GM12878 (cell line): ENCODE results near the gene PRRT3. TPM values are rescaled to one million over a fixed set of nuclear protein-coding genes. Genes with fewer than 3 reads are reported as not detected.
A peak's percentile ranks its signal among the peaks of the same experiment; 100 is the strongest.

Source experiments
- ASH2L ChIP-seq: fragments of 300-600, 200-600 bp; sonication (generic); IDR thresholded peaks from 2 replicates; pipeline ENCODE4 v1.6.1; 2017; ENCODE audit warnings: low read depth, mild to moderate bottlenecking, borderline replicate concordance
- ATF7 ChIP-seq: fragments of 450-650 bp; IDR thresholded peaks from 2 replicates; pipeline ENCODE4 v1.6.1; 2016; ENCODE audit warnings: low read depth, mild to moderate bottlenecking
- BACH1 ChIP-seq: fragments of 450-650 bp; IDR thresholded peaks from 2 replicates; pipeline ENCODE4 v1.6.1; 2017; ENCODE audit warnings: mild to moderate bottlenecking, borderline replicate concordance
- BMI1 ChIP-seq: fragments of 450-650 bp; IDR thresholded peaks from 2 replicates; pipeline ENCODE4 v1.6.1; 2016; ENCODE audit warnings: mild to moderate bottlenecking, moderate library complexity, borderline replicate concordance
- CHD2 ChIP-seq: IDR thresholded peaks from 2 replicates; pipeline ENCODE4 v1.6.1; 2011; ENCODE audit warnings: low read depth, low read length, improper control_type of control experiment, borderline replicate concordance
- CUX1 ChIP-seq: IDR thresholded peaks from 2 replicates; pipeline ENCODE4 v1.6.1; 2012; ENCODE audit warnings: improper control_type of control experiment, low read depth, low read length; ENCODE audit not compliant: insufficient replicate concordance
- FOXK2 ChIP-seq: fragments of 450-650 bp; IDR thresholded peaks from 2 replicates; pipeline ENCODE4 v1.6.1; 2017; ENCODE audit warnings: mild to moderate bottlenecking, moderate library complexity
- FOXM1 ChIP-seq: IDR thresholded peaks from 2 replicates; pipeline ENCODE4 v1.6.1; 2012; ENCODE audit warnings: low read depth, mild to moderate bottlenecking, inconsistent platforms, low read length, moderate library complexity
- HDAC2 ChIP-seq: fragments of 200-600 bp; sonication (generic); IDR thresholded peaks from 2 replicates; pipeline ENCODE4 v1.6.1; 2017
- IKZF2 ChIP-seq, 2 experiments: fragments of 450-650 bp; IDR thresholded peaks; 2 replicates each; pipeline ENCODE4 v1.6.1; 2017; ENCODE audit warnings: mild to moderate bottlenecking in 2 of 2, moderate library complexity in 2 of 2
- IRF3 ChIP-seq: fragments of 450-650 bp; IDR thresholded peaks from 2 replicates; pipeline ENCODE4 v1.6.1; 2014; ENCODE audit warnings: mild to moderate bottlenecking
- LARP7 ChIP-seq: fragments of 450-650 bp; IDR thresholded peaks from 2 replicates; pipeline ENCODE4 v1.6.1; 2017; ENCODE audit warnings: mild to moderate bottlenecking
- MEF2A ChIP-seq: IDR thresholded peaks from 2 replicates; pipeline ENCODE4 v1.6.1; 2011; ENCODE audit warnings: low read depth, mild to moderate bottlenecking, low read length, moderate library complexity; ENCODE audit not compliant: insufficient read depth
- MYC ChIP-seq: IDR thresholded peaks from 2 replicates; pipeline ENCODE4 v1.6.1; 2011; ENCODE audit warnings: mild to moderate bottlenecking, low read length, moderate library complexity, inconsistent platforms; ENCODE audit not compliant: insufficient read depth, insufficient replicate concordance, insufficient read length, severe bottlenecking
- NBN ChIP-seq: fragments of 450-650 bp; IDR thresholded peaks from 2 replicates; pipeline ENCODE4 v1.6.1; 2016
- PBX3 ChIP-seq: IDR thresholded peaks from 2 replicates; pipeline ENCODE4 v1.6.1; 2011; ENCODE audit warnings: mild to moderate bottlenecking, low read depth, low read length, moderate library complexity; ENCODE audit not compliant: insufficient replicate concordance
- PML ChIP-seq: IDR thresholded peaks from 2 replicates; pipeline ENCODE4 v1.6.1; 2012; ENCODE audit warnings: low read length, inconsistent platforms
- RELA ChIP-seq: fragments of 450-650 bp; IDR thresholded peaks from 2 replicates; pipeline ENCODE4 v1.8.0; 2014; ENCODE audit warnings: borderline replicate concordance; ENCODE audit not compliant: partially characterized antibody
- SREBF2 ChIP-seq: IDR thresholded peaks from 2 replicates; pipeline ENCODE4 v1.6.1; 2012; ENCODE audit warnings: mild to moderate bottlenecking, low read length
- STAT1 ChIP-seq: fragments of 450-650 bp; conservative IDR thresholded peaks from 2 replicates; pipeline ENCODE4 v1.6.1; 2014; ENCODE audit warnings: antibody characterized with exemption, mild to moderate bottlenecking
- ZBTB33 ChIP-seq: fragments of 450-650 bp; IDR thresholded peaks from 2 replicates; pipeline ENCODE4 v1.6.1; 2017; ENCODE audit warnings: mild to moderate bottlenecking
- ZNF207 ChIP-seq: fragments of 450-650 bp; IDR thresholded peaks from 2 replicates; pipeline ENCODE4 v1.6.1; 2014; ENCODE audit warnings: antibody characterized with exemption, mild to moderate bottlenecking, borderline replicate concordance
- ZNF24 ChIP-seq: fragments of 450-650 bp; IDR thresholded peaks from 2 replicates; pipeline ENCODE4 v1.6.1; 2017; ENCODE audit warnings: antibody characterized with exemption, mild to moderate bottlenecking
- polyA plus RNA-seq, 11 experiments: library from polyadenylated mRNA; depleted of rRNA in 4 of 11; unstranded in 6 of 11; stranded (reverse) in 5 of 11; fragments of >200 nt; fragmentation: Nextera tagmentation in 4 of 11; fragmentation: Illumina TruSeq in 1 of 11; extraction: Ambion mirVana in 4 of 11; extraction: Trizol in 1 of 11; gene quantifications; 1 replicate in 1 of 11; 2 replicates in 10 of 11; pipeline versions ENCODE4 v1.2.1 to v1.2.3, GENCODE V29; 2011 to 2016; ENCODE audit warnings: inconsistent platforms in 2 of 11, missing spikeins in 2 of 11, low read depth in 1 of 11
- total RNA-seq, 4 experiments: library from RNA; depleted of rRNA in 3 of 4; stranded (reverse); fragments of >200 nt in 3 of 4; fragmentation: Illumina TruSeq in 1 of 4; extraction: Trizol in 1 of 4; gene quantifications; 2 replicates each; pipeline versions ENCODE4 v1.2.1 to v1.2.3, GENCODE V29; 2013 to 2021

PRRT3 gene
- total and polyA plus RNA-seq, 10 of the 15 experiments (the other 5 are each of a cell fraction or from before 2014, with no cell fraction given), result 0.53 to 18.0 (median 7.1) TPM

GRCh38 chr3:9933561-9934234 lies 18.5 kb downstream of the PRRT3 start, which contains the start of gene CRELD1 (continued):
- TF ChIP-seq CUX1 (no peak), STAT1 (no peak; the same call in 1 of the 2 replicates), MYC (peak; percentile 56), FOXK2 (no peak), HDAC2 (no peak), ZNF24 (no peak), NBN (0 out of 2 replicates have a peak, but pooled peaks have one; percentile 50), PML (peak; percentile 71; the same call in 1 of the 2 replicates), IKZF2 (IDR thresholded peaks at IDR 0.05) (no peak), ZBTB33 (no peak), SREBF2 (no peak), PBX3 (no peak), CHD2 (peak; percentile 84), IRF3 (no peak), RELA (no peak), BACH1 (no peak), MEF2A (no peak), ATF7 (peak; percentile 98), FOXM1 (no peak), BMI1 (no peak), ASH2L (no peak), ZNF207 (no peak), LARP7 (peak; percentile 30; the same call in 1 of the 2 replicates)
